Kidney glomerular epithelial cell (primary cell): ENCODE measurements around the gene FIGN.

Experiments
- DNase-seq: peaks from one replicate; lab custom pipeline; 2025; lab: John Stamatoyannopoulos, UW

The FIGN gene

DNA sequence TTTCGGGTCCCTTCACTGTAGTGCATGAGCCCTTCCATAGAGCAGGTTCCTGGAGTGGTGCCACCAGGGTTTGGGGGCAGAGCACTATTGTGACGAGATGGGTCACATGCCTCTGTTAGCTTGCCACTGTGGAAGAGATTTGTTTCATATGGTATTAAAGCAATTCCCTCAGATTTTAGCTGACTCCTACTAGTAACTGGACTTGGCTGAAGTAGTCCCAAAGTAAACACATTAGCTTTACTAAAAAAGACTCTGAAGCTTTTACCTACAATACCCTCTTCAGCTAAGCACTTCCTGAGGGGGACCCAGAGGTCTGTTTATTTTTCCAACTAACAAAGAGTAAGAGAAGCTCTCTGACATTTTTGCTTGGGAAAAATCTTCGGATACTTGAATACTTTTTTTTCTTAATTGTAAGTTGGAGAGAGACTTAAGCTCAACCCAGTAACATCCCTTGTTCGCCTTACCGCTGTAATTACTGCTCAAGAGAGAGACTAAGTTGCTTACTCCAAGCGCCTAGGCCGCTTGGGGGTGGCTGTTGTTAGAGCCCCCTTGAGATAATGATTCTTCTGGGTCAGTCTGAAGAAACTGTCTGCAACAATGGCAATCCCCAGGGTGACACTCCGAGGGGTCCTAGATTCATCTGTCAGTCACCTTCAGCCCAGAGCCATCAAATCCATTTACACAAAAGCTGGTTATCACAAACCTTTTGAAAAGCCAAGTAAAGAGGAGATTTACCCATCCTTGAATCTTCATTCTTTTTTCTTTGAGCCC is 177.4 kb downstream of the FIGN start:
- no peak for DNase-seq

GRCh38 chr2:163556511-163556910 is 179.3 kb downstream of the FIGN start:
- no peak for DNase-seq

GRCh38 chr2:163554864-163555263 is 180.9 kb downstream of the FIGN start:
- peak; percentile 35 for DNase-seq

DNA sequence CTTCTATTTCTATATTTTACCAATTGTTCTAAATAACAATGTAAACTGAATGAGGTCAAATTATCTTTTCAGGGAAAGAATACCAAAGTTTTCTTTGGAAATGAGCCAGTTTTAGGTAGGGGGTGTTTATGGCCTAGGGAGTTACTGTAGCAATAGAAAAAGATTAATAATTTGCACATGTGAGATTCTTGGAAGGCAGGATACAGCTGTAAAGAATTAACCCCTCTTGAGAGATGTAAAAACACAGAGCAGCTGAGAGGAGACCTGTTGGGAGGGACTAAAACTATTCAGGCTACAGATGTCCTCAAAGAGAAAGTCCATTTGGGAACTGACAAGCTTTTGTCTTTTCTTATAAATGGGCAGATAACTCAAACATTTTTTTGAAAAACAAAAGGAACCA is 182.2 kb downstream of the FIGN start:
- DNase-seq, result peak; percentile 71

GRCh38 chr2:163552758-163553157 is 183.1 kb downstream of the FIGN start:
- no peak for DNase-seq

DNA sequence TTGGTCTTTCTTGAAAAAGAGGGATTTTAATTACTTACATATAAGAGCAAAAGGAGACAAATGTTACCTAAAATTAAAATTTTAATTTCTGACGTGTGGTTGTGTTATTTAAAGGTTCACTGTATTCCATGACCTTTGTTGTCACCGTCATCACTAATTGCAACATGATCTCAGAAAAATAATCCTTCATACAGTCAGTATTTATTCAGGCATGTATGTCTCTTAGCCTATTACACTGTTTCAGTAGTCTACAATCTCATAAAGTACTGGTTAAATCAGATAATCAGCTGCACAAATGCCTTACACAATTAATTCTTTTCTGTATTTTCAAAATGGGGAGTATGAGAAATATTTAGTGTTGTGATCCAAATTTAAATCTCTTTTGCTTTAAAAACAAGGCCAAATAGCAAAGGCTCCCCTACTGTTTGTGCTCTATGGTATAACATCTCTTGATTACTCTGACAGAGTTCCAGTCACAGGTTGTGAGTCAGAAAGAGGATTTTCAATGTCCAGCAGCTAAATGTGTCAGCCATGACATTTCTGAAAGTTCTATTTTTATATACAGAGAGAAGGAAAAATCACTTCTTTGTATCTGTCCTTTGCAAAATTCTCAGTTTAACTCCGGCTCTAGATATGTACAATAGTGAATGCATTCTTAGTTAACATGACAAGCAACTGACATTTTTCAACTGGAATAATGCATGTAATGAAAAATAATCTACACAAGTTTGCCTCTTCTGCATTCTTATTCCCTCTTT is 184.0 kb downstream of the FIGN start:
- DNase-seq, result peak; percentile 51

- DNase-seq, result no peak
These were observed 186.8 kb downstream of the FIGN start for GRCh38 chr2:163548970-163549369.
